ENCODE data around the gene TEX9.
A peak's percentile ranks its signal among the peaks of the same experiment; 100 is the strongest.
"Not testable (repeated sequence)": the region's sequence is repeated elsewhere in the genome, so short reads cannot be mapped to it uniquely, and the experiment has no call there.

Gene TEX9

DNA sequence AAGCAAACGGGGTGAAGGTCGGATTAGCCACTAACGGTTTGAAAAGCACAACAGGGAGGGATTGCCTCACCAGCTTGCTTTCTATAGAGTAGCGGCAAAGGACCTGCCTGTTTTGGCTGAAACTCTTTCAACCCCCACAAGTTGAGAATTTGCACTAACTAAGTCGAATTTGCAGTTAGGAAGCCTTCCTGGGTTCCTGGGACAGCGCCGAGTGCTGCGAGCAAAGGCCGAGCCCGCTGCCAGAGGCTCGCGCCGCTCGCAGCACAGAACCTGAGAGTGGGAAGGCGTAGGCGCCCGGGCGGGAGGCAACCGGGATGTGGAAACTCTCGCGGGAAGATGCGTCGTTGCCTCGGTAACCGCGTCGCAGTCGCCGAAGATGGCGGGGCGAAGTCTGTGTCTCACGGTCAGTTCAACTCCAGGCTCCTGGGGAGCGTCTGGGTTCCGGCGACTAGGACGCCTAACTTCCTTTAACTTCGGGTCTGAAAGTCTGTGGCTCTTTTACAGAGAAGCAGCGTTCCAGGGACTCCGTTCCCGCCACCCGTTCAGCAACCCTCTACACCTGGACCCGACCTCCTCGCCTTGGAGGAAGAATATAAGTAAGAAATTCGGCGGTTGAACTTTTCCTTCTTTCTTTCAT is at the start of gene TEX9:
TSS of gene TEX9 (plus strand) at position 352 of the 637 bp plus-strand sequence. CDS start at position 377, 25 bp downstream.
- DNase-seq = peak in 55 of 56 donors; percentile 12 to 90 (median 65)

DNA sequence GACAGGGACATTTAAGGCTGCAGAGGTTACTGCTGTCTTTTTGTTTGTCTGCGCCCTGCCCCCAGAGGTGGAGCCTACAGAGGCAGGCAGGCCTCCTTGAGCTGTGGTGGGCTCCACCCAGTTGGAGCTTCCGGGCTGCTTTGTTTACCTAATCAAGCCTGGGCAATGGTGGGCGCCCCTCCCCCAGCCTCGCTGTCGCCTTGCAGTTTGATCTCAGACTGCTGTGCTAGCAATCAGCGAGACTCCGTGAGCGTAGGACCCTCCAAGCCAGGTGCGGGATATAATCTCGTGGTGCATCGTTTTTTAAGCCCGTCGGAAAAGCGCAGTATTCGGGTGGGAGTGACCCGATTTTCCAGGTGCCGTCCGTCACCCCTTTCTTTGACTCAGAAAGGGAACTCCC is 48.7 kb upstream of the TEX9 start:
- not testable (repeated sequence) for DNase-seq

DNA sequence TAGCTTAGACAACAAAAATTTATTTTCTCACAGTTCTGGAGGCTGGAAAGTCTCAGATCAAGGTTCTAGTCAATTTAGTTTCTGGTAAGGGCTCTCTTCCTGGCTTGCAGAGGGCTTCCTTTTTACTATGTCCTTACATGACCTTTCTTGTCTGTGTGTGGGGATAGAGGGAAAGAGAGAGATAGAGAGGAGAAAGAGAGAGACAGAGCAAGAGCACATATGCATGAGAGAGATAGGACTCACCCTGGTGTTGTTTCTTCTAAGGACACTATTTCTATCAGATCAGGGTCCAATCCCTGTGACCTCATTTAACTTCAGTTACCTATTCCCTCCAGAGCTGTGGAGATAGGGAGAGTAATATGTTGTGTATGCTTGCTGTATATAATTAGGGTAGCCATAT is 44.9 kb upstream of the TEX9 start:
- DNase-seq = no peak

DNA sequence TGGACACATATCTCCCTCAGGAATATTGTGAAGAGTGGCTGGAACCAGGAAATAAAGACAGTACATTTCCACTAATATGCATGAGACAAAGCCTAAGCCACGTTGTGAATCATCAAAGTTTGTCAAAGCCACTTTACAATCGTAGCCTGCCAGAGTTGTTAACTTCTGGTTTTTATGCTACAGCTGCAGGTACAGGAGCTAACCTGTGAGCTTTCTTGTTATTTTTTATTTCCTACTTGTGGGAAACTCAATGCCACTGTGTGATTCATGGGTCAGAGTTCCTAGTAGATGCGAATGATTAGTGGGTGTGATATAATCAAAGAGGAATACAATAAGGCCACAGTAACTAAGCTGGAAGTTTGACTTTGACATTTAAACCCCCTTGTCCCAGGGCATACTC is 44.4 kb upstream of the TEX9 start:
- no peak for DNase-seq

DNA sequence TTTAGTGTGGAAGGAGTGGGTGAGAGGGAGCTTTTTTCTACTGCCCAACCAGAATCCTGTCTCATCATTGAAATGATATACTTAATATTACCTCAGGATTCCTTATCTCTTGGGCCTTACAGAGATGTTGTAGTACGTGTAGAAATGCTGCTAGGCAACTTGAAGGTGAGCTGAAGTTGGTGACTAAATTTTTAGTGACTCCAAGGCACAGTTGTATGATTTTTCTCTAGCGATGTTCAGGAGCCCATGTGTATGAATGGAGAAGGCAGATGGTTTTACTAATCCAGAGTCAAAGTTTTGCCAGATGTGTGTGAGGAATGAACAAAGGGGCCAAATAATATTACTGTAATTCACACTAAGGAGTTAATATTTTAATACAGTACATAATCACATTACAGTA is 42.8 kb upstream of the TEX9 start:
- no peak for DNase-seq

DNA sequence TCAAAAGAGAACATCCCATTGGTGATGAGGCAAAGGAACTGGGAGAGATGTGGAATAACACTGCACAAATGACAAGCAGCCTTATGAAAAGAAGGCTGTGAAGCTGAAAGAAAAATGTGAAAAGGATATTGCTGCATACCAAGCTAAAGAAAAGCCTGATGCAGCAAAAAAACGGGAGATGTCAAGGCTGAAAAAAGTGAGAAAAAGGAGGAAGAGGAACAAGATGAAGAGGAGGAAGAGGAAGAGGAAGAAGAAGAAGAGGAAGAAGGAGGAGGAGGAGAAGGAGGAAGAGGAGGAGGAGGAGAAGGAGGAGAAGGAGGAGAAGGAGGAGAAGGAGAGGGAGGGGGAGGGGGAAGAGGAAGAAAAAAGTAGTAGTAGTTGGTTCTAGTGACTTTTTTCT is 41.8 kb upstream of the TEX9 start:
- DNase-seq = no peak

DNA sequence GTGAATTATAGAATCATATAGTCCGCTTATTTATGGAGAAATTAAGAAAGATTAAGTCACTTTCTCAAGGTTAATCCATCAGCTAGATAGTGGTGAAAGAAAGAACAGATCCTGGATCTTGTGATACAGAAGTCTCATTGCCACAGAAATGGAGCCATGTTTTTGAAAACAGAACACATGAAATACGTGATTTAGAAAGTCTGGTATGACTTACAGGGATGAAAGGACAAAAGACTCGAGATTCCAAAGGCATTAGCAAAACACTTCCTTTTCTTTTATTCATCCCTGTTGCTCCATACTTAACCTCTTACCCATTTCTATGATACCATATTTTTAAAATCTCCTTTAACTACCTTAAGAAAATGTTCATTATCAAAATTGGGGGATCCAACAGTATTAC is 40.0 kb upstream of the TEX9 start:
- no peak for DNase-seq

DNA sequence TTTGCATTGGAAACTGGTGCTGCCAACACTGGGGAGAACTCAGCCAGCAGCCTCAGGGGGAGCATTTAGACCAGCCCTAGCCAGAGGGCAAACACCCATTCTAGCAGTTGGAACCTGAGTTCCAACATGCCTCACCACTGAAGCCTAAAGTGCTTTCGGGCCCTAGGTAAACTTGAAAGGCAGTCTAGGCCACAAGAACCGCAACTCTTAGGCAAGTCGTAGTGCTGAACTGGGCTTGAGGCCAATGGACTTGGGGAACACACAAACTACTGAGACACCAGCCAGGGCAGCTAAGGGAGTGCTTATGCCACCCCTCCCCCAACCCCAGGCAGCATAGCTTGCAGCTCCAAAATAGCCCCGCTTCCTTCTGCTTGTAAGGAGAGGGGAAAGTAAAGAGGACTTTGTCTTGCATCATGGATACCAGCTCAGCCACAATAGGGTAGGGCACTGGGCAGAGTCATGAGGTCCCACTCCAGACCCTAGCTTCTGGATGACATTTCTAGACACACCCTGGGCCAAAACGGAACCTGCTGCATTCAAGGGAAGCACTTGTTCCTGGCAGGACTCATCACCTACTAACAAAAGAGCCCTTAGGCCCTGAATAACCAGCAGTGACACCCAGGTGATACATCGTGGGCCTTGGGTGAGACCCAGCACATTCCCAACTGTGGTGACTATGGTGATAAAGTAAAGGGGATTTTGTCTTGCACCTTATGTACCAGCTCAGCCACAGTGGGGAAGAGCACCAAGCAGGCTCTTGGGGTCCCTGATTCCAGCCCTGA is 37.3 kb upstream of the TEX9 start:
- peak in 2 of 56 donors; percentile 0 to 4 for DNase-seq

DNA sequence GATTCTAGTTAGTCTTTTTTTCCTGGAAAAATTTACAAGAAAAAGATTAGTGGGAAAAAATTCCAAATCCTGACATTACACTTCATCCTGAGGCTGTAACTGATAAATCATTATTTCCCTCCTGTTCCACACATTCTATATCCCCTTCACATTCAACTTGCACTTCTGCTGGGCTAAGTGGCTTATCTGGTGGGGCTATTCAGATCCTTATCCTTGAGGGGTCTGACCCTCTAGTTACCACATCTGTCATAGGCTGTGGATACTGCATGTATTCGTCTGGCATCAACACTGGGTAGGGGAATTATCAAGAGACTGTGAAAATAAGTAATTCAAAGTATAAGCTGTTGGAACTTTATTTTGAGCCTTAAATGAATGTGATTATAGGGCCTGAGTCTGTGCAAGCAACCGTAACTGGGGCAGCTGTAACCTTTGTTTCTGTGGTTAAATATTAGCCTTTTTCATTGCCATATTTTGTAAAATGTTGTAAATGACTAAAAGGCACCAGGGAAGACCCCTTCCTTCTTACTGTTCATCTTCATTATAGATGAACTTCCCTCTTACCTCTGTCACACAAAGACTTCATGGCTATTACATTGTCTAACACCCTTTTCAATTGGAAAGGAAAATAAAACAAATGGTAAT is 28.0 kb upstream of the TEX9 start:
- no peak for DNase-seq

DNA sequence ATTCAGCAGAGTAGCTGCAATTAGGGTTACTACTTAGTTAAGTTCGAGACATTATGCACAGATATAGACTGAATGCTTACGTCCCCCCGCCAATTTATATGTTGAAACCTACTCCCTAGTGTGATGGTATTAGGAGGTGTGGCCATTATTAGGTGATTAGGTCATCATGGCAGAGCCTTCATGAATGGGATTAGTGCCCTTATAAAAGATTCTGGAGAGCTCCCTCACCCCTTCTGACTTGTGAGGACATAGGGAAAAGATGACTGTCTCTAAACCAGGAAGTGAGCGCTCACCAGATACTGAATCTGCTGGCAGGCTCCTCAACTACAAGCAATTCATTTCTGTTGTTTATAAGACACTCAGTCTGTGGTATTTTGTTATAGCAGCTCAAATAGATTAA is 25.6 kb upstream of the TEX9 start:
- DNase-seq = no peak

DNA sequence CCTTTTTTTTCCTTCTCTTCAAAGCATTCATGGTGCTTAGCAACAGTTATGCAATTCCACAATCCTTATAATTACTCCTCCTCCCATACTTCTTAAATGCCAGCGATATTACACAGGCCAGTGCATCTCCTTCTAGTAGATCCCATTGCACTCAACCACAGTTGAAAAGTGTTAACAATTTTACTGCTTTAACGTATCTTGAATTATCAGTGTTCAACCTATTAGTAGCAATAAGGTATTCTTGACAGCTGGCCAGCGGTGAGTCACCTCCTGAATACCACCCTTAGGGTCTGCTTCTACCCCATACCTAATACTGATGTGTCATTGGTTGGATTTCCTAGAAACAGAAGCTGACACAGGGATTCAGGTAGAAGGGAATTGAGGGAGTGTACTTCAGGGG is 24.0 kb upstream of the TEX9 start:
- DNase-seq = no peak

DNA sequence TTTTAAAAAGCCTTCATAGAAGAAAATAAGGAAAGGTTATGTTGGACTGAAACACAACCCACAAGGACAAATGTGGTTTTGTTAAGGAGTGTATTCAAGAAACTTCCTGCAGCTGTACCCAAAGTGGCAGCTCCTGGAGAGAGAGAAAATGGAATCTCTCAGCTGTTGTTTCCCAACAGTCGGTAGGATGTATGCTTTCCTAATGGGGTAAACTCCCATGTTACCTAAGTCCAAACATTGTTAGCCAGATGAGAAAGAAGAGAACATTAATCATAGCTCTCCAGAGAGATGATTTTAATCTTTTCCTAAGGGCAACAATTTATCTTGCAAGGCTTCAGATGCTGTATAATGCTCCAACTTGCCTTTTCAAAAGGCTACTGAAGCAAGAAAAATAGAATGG is 22.6 kb upstream of the TEX9 start:
- DNase-seq = no peak

DNA sequence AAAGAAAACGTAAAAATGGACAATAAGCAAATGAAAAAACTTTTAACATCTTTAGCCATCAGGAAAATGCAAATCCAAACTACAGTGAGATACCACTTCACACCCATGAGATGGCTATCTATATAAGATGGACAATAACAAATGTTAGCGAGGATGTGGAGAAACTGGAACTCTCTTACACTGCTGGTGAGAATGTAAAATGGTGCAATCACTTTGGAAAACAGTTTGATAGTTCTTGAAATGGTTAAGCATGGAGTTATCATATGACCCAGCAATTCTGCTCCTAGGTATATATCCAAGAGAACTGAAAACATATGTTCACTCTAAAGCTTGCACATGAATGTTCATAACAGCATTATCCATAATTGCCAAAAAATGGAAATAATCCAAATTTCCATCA is 21.3 kb upstream of the TEX9 start:
- DNase-seq = no peak

DNA sequence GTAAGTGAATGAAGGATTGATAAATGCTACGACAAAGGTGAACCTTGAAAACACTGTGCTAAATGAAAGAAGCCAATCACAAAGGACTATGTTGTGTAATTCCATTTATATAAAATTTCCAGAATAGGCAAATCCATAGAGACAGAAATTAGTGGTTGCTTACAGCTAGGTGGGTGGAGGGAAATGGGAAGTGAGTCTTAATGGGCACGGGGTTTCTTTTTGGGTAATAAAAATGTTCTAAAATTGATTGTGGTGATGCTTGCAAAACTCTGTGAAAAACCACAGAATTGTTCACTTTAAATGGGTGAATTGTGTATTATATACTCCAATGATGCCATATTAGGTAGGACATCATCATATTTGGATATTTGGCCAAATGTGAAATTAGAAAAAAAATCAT is 20.9 kb upstream of the TEX9 start:
- DNase-seq = no peak

DNA sequence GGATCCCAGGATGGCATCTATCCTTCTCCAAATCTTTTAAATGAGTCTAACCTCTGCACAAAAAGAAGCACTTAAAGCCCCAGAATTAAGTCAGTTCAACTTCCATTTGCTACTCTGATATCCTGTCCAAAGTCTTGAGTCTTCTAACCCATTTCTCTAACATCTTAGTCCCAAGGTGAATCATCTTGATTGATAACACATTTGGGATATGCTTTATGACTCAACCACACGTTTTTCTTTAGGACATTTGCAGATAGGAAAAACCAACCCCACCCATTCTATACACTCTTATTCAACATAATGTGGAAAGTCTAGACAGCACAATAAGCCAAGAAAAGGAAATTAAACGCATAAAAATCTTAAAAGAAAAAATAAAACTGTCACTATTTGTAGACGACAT is 18.8 kb upstream of the TEX9 start:
- DNase-seq = no peak

DNA sequence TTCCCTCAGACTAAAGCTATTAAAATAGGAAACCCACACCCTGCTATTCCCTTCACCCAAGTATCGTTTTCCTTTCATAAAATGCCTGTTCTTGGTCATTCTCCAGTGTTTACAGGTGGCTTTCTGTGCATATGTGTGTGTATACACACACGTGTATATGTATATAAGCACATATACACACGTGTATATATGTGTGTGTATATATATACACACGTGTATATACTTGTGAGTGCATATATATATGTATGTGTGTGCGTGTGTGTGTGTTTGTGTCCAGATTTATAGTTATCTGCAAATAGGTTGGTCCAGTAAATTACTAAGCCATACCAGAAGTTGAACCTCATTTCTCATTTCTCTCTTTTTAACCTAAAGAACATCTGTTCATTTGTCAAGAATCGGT is 15.7 kb upstream of the TEX9 start:
- no peak for DNase-seq

DNA sequence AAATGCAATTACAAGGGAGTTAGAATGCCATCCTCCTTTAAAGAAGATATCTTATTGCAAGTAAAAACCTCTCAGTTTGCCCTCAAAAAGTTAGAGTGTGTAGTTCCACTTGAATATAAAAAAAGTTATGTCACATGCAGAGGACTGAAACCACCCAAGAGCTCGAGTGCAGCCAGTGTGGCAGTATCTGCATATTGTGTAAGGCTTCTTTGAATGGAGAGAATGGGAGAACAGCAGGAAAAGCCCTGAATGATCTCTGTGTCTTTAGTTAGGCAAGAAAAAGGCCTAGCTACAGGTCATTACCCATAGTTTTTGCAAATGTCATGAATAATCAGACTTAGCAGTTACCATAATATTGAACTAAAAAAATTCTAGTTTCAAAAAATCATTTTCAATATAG is 13.9 kb upstream of the TEX9 start:
- no peak for DNase-seq

DNA sequence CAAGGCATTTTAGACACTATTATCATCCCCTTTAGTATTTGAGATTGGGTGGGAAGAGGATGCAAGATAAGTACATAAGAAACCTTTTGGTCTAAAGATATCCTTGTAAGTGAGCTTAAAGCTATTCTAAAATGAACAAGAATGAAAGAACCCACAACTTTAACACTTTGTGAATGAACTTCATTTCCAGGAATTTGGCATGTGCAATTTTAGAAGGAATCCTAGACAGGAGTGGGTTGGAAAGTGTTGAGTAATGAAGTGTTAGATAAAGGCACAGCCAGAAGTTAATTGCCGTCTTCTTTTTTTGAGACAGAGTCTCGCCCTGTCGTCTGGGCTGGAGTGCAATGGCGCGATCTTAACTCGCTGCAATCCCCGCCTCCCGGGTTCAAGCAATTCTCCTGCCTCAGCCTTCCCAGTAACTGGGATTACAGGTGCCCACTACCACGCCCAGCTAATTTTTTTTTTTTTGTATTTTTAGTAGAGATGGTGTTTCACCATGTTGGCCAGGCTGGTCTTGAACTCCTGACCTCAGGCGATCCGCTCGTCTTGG is 13.2 kb upstream of the TEX9 start:
- DNase-seq = no peak

DNA sequence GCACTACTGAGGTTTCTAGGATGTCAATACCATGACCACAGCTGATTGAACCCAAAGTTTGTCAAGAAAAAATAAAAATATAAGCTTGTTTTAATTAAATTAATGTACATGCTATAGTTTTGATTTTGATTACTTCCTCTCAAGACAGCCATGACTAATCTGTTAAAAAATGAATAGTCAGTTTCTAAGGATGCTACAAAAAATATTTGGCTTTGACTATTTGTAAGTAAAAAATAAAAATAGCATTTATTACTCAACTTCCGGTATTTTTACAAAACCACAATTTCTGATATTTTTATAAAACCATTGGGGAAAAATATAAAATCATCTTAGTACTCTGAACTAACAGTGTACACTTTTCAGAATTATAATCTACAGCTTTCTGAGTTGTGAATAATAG is 12.1 kb upstream of the TEX9 start:
- no peak for DNase-seq

DNA sequence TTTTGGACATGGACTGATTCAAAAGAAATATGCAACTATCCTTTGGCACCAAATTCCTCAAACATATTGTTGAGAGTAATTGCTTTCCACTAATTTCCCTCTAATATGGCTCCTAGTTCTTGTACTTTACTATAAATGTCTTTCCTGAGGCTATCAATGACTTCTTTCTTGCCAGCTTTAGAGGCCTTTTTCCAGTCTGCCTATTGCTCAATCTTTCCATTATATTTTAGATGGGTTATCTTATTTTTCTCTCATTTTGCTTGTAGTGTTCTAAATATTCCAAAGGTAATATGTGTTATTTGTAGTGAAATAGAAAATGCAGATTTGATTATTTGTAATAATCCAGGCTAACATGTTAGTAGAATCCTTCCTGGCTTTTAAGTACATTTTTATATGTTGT is 11.5 kb upstream of the TEX9 start:
- no peak for DNase-seq

DNA sequence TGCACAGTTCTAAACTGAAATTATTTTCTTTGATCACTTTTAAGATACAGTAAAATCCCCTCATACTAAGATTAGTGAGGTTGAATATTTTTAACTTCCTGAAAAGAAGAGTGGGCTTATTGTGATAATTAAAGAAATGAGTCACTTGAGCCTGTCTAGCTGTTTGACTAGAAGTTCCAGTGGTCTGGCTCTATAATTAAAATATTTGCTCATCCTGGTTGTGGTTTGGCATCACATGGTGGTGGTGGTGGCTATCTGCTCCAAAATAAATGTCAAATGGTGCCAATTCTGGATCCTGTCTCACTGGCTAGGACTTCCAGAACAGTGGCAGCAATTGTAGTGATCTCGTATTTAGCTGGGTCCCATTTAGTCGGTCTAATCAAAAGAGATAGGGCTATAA is 8.6 kb upstream of the TEX9 start:
- DNase-seq = no peak

DNA sequence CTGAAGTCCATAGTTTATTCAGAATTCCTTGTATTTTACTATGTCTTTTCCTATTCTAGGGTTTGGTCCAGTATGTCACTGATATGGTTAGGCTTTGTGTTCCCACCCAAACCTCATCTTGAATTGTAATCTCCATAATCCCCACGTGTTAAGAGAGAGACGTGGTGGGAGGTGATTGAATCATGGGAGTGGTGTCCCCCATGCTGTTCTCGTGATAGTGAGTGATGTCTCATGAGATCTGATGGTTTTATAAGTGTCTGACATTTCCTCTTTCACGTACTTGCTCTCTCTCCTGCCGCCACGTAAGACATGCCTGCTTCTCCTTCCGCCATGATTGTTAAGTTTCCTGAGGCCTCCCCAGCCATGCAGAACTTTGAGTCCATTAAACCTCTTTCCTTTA is 6.6 kb upstream of the TEX9 start:
- no peak for DNase-seq

DNA sequence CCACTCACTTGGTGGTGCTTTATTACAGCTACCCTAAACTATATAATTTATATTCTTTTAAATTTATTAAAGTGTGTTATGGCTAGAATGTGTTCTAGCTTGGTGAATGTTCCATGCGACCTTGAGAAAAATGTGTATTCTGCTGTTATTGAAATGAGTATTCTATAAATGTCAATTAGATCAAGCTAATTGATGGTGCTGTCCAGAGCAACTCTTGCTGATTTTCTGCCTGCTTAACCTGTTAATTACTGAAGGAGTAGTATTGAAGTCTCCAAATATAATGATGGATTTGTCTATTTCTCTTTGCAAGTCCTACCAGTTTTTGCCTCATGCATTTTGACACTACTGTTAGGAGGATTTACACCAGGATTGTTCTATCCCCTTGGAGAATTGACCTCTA is 3.2 kb upstream of the TEX9 start:
- DNase-seq = no peak

Data from nucleus accumbens (tissue), 56 donors.